Islet of Langerhans (tissue), 1 donor: Measurements from ENCODE around the gene PIAS3.
"Not testable (repeated sequence)": the region's sequence is repeated elsewhere in the genome, so short reads cannot be mapped to it uniquely, and the experiment has no call there.

ENCODE experiments used
- FAIRE-seq: peaks from one replicate; lab custom pipeline; 2011; peaks lifted over from hg19 to GRCh38; lab: Jason Lieb, UNC

PIAS3 gene

GRCh38 chr1:145871994-145872924, 13.4 kb upstream of the PIAS3 start:
- FAIRE-seq, result no peak

- FAIRE-seq, result peak; percentile 64
Measured at GRCh38 chr1:145868232-145868631, 9.4 kb upstream of the PIAS3 start.

- no peak for FAIRE-seq
Measured at GRCh38 chr1:145863282-145864018, 4.6 kb upstream of the PIAS3 start.

- peak; percentile 81 for FAIRE-seq
Measured at GRCh38 chr1:145859491-145860023, 676 bp upstream of the PIAS3 start.

- FAIRE-seq, result no peak
Measured at GRCh38 chr1:145858238-145858900, 512 bp downstream of the PIAS3 start.

GRCh38 chr1:145857170-145857569, 1.7 kb downstream of the PIAS3 start:
- no peak for FAIRE-seq

- FAIRE-seq, result peak; percentile 5
Measured at GRCh38 chr1:145855426-145855948, 3.4 kb downstream of the PIAS3 start.

- no peak for FAIRE-seq
Measured at GRCh38 chr1:145849356-145850160, 9.3 kb downstream of the PIAS3 start.

- FAIRE-seq, result no peak
Measured at GRCh38 chr1:145847827-145848226, 11.1 kb downstream of the PIAS3 start.

- no peak for FAIRE-seq
Measured at GRCh38 chr1:145846201-145846612, 12.7 kb downstream of the PIAS3 start.

- no peak for FAIRE-seq
Measured at GRCh38 chr1:145845514-145846161, 13.2 kb downstream of the PIAS3 start, which contains the start of gene NUDT17. TSS of gene NUDT17 (plus strand) at chr1:145845630. CDS start at chr1:145845641, 11 bp downstream.

GRCh38 chr1:145845144-145845513, 13.8 kb downstream of the PIAS3 start:
- no peak for FAIRE-seq

GRCh38 chr1:145843031-145843430, 15.8 kb downstream of the PIAS3 start:
- FAIRE-seq, result no peak

- FAIRE-seq, result no peak
Measured at GRCh38 chr1:145837656-145838055, 21.2 kb downstream of the PIAS3 start.

GRCh38 chr1:145830810-145831209, 28.1 kb downstream of the PIAS3 start:
- not testable (repeated sequence) for FAIRE-seq

- no peak for FAIRE-seq
Measured at GRCh38 chr1:145828367-145829026, 30.4 kb downstream of the PIAS3 start.

GRCh38 chr1:145827966-145828365, 30.9 kb downstream of the PIAS3 start:
- FAIRE-seq, result no peak

GRCh38 chr1:145826030-145826429, 32.9 kb downstream of the PIAS3 start:
- no peak for FAIRE-seq

GRCh38 chr1:145824499-145824842, 34.4 kb downstream of the PIAS3 start:
- no peak for FAIRE-seq
